Heart right ventricle (tissue), 16 donors: ENCODE measurements around the gene BBS1. TPM values are rescaled to one million over a fixed set of nuclear protein-coding genes. Genes with fewer than 3 reads are reported as not detected.

Source experiments
- ATAC-seq, 8 donors: fragments of 200-7000 bp; cut with Tn5 transposase; one replicate each; pipeline ENCODE4 v1.9.1; 2020; ENCODE audit warnings: mild to moderate bottlenecking in 8 of 8, moderate library complexity in 8 of 8, moderate number of reproducible peaks in 1 of 8
- DNase-seq, 2 donors: peaks; one replicate each; pipeline ENCODE4 v3.0.0-alpha.2; 2020
- H3K27ac ChIP-seq, 10 donors: fragments of 200-600 bp; sonication (generic) in 2 of 10; one replicate each; pipeline versions ENCODE4 v1.5.0 to v1.8.0; 2020 to 2022; ENCODE audit warnings: mild to moderate bottlenecking in 3 of 10
- H3K27me3 ChIP-seq, 7 donors: fragments of 200-600 bp; one replicate each; pipeline ENCODE4 v1.8.0; 2021 to 2022; ENCODE audit warnings: mild to moderate bottlenecking in 2 of 7
- H3K36me3 ChIP-seq, 9 donors: fragments of 200-600 bp; sonication (generic) in 1 of 9; one replicate each; pipeline versions ENCODE4 v1.5.0 to v1.8.0; 2020 to 2022; ENCODE audit warnings: mild to moderate bottlenecking in 2 of 9
- H3K4me1 ChIP-seq, 9 donors: fragments of 200-600 bp; sonication (generic) in 1 of 9; one replicate each; pipeline versions ENCODE4 v1.5.0 to v1.8.0; 2020 to 2022; ENCODE audit warnings: mild to moderate bottlenecking in 4 of 9
- H3K4me3 ChIP-seq, 10 donors: fragments of 200-600 bp; sonication (generic) in 2 of 10; one replicate each; pipeline versions ENCODE4 v1.5.0 to v1.8.0; 2020 to 2022; ENCODE audit warnings: mild to moderate bottlenecking in 7 of 10, moderate library complexity in 2 of 10
- H3K9me3 ChIP-seq, 11 donors: fragments of 200-600 bp in 10 of 11; sonication (generic) in 2 of 11; one replicate each; pipeline versions ENCODE4 v1.5.0 to v1.8.0; 2013 to 2022; ENCODE audit warnings: mild to moderate bottlenecking in 2 of 11, control low read depth in 1 of 11, moderate library complexity in 1 of 11
- WGBS, 2 donors: extraction: QIAGEN DNeasy Blood & Tissue Kit; methylation state at CpG; one replicate each; pipeline ENCODE4 v1.1.7; 2013; ENCODE audit warnings: inconsistent platforms in 1 of 2; 5-methylcytosine and 5-hydroxymethylcytosine counted together
- intact Hi-C, 10 donors: fragments of 100-400 bp; cut with DNase I; formaldehyde crosslinking; loops; one replicate each; pipeline versions ENCODE4 v1.11.1 to v1.14.2; 2022
- polyA plus RNA-seq, 2 donors: library from polyadenylated mRNA; stranded (reverse); fragments of 200-250 nt; gene quantifications; one replicate each; pipeline ENCODE4 v1.2.3, GENCODE V29; 2013
- total RNA-seq, 10 donors: library from RNA; stranded (reverse); fragmentation: NEBNext Ultra II Directional in 3 of 10; extraction: Animal tissue kit (Norgen Biotek cat#: 25700) in 3 of 10; gene quantifications; one replicate each; pipeline versions ENCODE4 v1.2.1 to v1.2.4, GENCODE V29; 2021 to 2023
- TF ChIP-seq, protein P1 (sequence below), 9 donors: fragments of 200-600 bp; sonication (generic) in 2 of 9; IDR thresholded peaks; one replicate each; pipeline versions ENCODE4 v1.5.0 to v1.8.0; 2021 to 2022; ENCODE audit warnings: antibody characterized with exemption in 9 of 9, mild to moderate bottlenecking in 5 of 9, moderate library complexity in 1 of 9
- donor health status: Arrhythmogenic right ventricular cardiomyopathy.
- donor health status: ischemic (EF 13 %, LVEDD 7.1; RV severe dilation, severe dysfunction).
- donor health status: healthy with polysubstance abuse.
- donor health status: DM: no; HTN: yes; CAD: no.
- donor health status: DM: no; HTN: no; CAD: no.
- donor health status: ischemic (EF 25% LVEDD 6.9; RV normal size, moderate dysfunction).
- donor health status: ischemic (EF 25% LVEDD 5.7; RV mildly dilated, moderate dysfunction).
- donor health status: healthy.
- donor health status: DM: yes; HTN: yes; CAD: no.
- donor health status: Ischemic cardiomyopathy.
- donor health status: ischemic (EF 35%, LVEDD 5.7; RV mildly dilated, moderate dysfunction).
- donor health status: nonischemic (EF 11% LVEDD 7.7; RV severe dilation, severe dysfunction).
- donor health status: DM: yes; HTN: yes; CAD: no.
- donor health status: PGD.
- donor health status: ischemic (EF 29% LVEDD 5.4; RV normal size, mild dysfunction).
- donor health status: nonischemic (EF 23%, LVEDD 6.1; RV moderate dilation, normal function).

The BBS1 gene
- total and polyA plus RNA-seq, 12 donors, result 9.6 to 23.9 (median 16.8) TPM

DNA sequence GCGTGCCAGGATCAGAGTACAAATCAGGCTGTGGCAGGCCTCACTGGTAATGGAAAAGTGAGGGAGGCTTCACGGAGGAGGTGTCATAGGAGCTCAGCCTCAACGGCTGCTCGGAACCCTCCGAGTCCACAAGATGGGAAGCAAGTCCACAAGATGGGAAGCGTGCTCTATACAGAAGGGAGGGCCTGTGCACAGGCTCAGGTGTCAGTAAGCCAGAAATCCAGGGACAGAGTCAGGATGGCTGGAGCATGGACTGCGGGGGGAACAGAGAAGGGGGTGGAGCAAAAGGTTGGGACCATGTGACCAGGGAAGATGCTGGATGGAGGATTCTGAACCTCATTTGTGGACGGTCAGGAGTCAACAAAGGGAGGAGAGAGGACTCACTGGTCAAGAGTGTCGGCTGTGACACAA lies 33.6 kb upstream of the BBS1 start:
- ATAC-seq (no peak), DNase-seq (no peak)
- Histone ChIP-seq H3K27ac (no peak overlapping the region), H3K27me3 (no peaks in the 10 kb centered on the region), H3K36me3 (peaks cover 0 to 49% (median 11%) of the 10 kb centered on the region in 9 donors), H3K4me1 (peaks cover 0 to 22% (median 17%) of the 10 kb centered on the region in 9 donors), H3K9me3 (no peaks in the 10 kb centered on the region), H3K4me3 (no peak overlapping the region)
- TF ChIP-seq, protein P1, sequence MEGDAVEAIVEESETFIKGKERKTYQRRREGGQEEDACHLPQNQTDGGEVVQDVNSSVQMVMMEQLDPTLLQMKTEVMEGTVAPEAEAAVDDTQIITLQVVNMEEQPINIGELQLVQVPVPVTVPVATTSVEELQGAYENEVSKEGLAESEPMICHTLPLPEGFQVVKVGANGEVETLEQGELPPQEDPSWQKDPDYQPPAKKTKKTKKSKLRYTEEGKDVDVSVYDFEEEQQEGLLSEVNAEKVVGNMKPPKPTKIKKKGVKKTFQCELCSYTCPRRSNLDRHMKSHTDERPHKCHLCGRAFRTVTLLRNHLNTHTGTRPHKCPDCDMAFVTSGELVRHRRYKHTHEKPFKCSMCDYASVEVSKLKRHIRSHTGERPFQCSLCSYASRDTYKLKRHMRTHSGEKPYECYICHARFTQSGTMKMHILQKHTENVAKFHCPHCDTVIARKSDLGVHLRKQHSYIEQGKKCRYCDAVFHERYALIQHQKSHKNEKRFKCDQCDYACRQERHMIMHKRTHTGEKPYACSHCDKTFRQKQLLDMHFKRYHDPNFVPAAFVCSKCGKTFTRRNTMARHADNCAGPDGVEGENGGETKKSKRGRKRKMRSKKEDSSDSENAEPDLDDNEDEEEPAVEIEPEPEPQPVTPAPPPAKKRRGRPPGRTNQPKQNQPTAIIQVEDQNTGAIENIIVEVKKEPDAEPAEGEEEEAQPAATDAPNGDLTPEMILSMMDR (IDR thresholded peaks at IDR 0.05), result no peak
- WGBS, 2 donors, result 61 to 64% methylated on average over 9 of the region's 9 CpGs
- intact Hi-C loops, result loop anchor here in 1 of 10 donors (5.0 kb wide), 1 partner anchor 70 kb away; no protein-coding TSS in a partner anchor

DNA sequence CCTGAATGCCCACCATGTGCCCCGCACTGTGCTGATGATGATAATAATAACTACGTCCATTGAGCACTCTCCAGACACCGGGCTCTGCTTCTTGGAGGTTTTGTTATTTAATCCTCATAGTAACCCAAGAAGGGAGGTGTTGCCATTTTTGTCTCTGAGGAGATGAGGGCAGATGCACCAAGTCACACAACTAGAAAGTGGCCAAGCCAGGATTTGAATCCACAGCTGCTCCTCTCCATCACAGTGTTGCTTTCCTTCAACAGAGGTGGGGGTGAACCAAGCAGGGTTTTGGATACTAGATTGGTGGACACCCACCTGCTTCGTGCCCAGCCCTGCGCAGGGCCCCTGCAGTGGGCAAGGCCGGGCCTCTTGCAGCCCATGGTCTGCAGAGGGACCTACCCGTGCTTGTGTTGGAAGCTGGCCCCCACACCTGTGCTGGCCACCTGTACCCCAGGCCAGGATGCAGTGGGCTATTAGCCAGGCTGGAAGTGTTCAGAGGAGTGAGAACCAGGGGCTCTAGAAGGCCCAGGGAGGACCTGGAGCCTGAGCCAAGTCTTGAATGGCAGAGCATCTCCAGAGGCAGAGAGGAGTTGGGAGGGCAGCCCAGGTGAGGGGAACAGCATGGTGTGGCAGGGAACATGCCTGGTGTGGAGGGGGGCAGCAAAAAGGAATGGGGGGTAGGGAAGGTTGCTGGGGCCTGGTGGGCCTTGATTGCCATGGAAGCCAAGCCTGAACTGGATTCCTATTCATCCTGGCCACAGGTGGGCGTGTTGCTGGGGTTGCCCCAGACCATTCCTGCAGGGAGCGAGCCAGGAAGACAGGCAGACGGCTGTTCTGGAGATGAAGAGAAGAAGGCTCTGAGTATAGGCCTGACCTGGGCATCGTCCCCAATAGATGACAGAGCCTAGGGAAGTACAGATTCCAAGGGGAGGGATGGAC lies 32.9 kb upstream of the BBS1 start:
- no peaks in the 10 kb centered on the region for H3K27me3 ChIP-seq
- ATAC-seq, result no peak
- TF ChIP-seq, protein P1 (IDR thresholded peaks at IDR 0.05), result no peak
- 85 to 86% methylated on average over 11 of the region's 11 CpGs for WGBS, 2 donors
- no peak overlapping the region for H3K27ac ChIP-seq
- peaks cover 0 to 44% (median 11%) of the 10 kb centered on the region in 9 donors for H3K36me3 ChIP-seq
- peaks cover 0 to 22% (median 17%) of the 10 kb centered on the region in 9 donors for H3K4me1 ChIP-seq
- no peak overlapping the region for H3K4me3 ChIP-seq
- intact Hi-C loops, result loop anchor here in 2 of 10 donors (2.0 to 5.0 kb wide), 2 partner anchors 69 to 70 kb away; no protein-coding TSS in a partner anchor
- DNase-seq, result no peak
- H3K9me3 ChIP-seq, result no peaks in the 10 kb centered on the region

DNA sequence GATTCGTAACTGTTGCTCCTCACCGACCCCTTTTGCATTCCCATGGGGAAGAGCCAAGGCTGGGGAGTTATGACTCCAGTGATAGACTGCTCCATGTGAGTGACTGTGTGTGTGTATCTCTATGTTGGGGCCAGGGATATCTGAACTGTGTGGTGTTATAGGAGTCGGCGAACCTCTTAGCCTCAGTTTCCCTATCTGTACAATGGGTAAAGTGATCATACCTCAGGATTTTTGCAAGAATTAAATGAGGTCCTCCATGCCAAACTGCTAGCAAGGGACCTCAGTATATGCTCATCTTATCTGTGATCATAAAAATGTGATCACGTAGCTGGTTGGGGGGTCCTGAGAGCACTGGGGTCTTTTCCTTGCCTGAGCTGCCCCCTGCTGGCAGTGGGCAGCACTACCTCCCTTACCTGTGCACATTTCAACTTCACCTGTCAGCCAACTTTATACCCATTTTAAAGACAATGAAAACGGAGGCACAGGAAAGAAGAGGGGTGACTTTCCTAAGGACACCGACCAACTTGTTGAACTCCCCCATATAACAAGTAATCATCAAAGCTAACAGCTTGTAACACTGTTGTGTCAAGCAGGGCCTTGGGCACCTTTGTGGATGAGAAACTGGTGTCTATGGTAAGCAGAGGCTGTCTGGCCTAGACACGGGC lies 31.6 kb upstream of the BBS1 start:
- intact Hi-C loops, result loop anchor here in 2 of 10 donors (2.0 to 5.0 kb wide), 2 partner anchors 70 to 72 kb away; no protein-coding TSS in a partner anchor
- 51 to 52% methylated on average over 8 of the region's 8 CpGs for WGBS, 2 donors
- H3K27ac ChIP-seq, result peak overlapping the region in 8 of 10 donors; percentile 86 to 96 (median 92)
- DNase-seq, result no peak
- TF ChIP-seq, protein P1 (IDR thresholded peaks at IDR 0.05), result peak; percentile 25 to 74 (median 61)
- H3K4me1 ChIP-seq, result peaks cover 0 to 22% (median 17%) of the 10 kb centered on the region in 9 donors
- H3K27me3 ChIP-seq, result no peaks in the 10 kb centered on the region
- H3K4me3 ChIP-seq, result peak overlapping the region; percentile 68 to 98 (median 77)
- no peak for ATAC-seq
- H3K9me3 ChIP-seq, result no peaks in the 10 kb centered on the region
- peaks cover 0 to 44% (median 0%) of the 10 kb centered on the region in 9 donors for H3K36me3 ChIP-seq
